Measurements from ENCODE around the gene ABLIM3.
A peak's percentile ranks its signal among the peaks of the same experiment; 100 is the strongest.
"Not testable (repeated sequence)": the region's sequence is repeated elsewhere in the genome, so short reads cannot be mapped to it uniquely, and the experiment has no call there.

The ABLIM3 gene

GRCh38 chr5:149262315-149262714 is 121.0 kb downstream of the ABLIM3 start:
- no peak for DNase-seq

DNA sequence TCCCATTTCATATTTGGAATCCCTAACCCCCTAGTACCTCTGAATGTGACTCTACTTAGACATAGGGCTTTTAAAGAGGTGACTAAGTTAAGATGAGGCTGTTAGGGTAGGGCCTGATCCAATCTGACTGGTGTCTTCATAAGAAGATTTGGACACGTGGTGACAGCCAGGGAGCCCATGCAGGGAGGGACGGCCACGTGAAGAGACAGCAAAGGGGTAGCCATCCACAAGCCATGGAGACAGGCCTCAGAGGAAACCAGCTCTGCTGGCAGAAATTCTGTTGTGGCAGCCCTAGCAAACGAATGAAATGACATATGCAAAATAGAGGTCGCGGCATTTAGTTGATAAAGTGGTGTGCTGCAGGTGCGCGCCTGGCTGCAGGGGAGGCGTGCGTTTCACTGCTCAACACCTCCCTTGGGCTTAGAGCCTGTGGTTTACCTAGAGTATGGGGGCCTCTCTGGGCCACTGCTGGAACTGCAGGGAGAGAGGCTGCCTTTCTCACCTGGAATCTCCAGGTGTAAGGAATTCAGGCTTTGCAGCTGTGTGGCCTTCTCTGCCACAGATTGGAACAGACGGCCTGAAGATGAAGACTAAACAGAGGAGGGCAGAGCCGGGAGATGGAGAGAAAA is 123.3 kb downstream of the ABLIM3 start:
- DNase-seq: no peak

- DNase-seq: no peak
These were observed 123.8 kb downstream of the ABLIM3 start for GRCh38 chr5:149265068-149265465.

- DNase-seq: peak; percentile 51
These were observed 124.3 kb downstream of the ABLIM3 start for GRCh38 chr5:149265597-149265996.

GRCh38 chr5:149267241-149267973 is 126.1 kb downstream of the ABLIM3 start:
- no peak for DNase-seq

- peak; percentile 83 for DNase-seq
These were observed 127.8 kb downstream of the ABLIM3 start for GRCh38 chr5:149268928-149269557.

GRCh38 chr5:149271195-149271715 is 130.0 kb downstream of the ABLIM3 start:
- DNase-seq: peak; percentile 36

- DNase-seq: peak; percentile 60
These were observed 130.6 kb downstream of the ABLIM3 start, which contains the start of gene AFAP1L1 for GRCh38 chr5:149271716-149272563. Gene AFAP1L1 (plus strand): TSS chr5:149271859. CDS start chr5:149271969, 110 bp downstream.

- not testable (repeated sequence) for DNase-seq
These were observed 131.5 kb downstream of the ABLIM3 start for GRCh38 chr5:149272781-149273180.

GRCh38 chr5:149273237-149273636 is 131.9 kb downstream of the ABLIM3 start:
- no peak for DNase-seq

DNA sequence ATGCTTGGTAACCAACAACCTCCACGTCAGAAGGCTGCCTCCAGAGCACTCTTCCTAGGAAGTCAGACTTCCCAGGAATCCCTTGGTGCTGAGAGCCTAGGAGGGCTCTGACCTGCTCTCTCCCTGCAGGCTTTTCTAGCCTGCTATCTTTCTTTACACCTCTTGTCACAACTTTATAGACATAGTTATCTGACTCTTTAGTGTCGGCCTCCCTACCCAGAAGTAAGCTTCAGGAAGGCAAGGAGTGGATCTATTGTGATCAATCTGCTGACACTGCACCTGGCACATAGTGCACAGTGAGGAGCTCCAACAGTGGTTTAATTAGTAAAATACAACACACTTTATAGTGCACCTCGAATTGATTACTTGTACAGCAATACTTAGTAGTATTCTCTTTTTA is 132.7 kb downstream of the ABLIM3 start:
- no peak for DNase-seq

DNA sequence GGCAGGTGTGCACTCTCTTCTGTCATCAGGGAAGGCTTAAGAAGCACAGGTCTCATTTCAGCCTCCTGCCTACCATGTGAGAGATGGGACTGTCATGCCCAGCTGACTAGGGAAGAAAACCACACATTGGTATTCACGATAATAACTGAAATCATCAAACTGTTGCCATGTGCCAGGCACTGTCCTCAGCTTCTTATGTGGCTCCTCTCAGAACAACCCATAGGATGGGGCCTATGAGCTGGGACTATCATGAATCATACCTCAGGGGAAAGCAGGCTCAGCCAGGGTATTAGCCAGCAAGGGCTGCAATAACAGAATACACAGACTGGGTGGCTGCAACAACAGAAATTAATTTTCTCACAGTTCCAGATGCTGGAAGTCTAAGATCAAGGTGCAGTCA is 133.6 kb downstream of the ABLIM3 start:
- no peak for DNase-seq

GRCh38 chr5:149277801-149278200 is 136.5 kb downstream of the ABLIM3 start:
- DNase-seq: no peak

GRCh38 chr5:149278451-149279210 is 137.3 kb downstream of the ABLIM3 start:
- DNase-seq: no peak

DNA sequence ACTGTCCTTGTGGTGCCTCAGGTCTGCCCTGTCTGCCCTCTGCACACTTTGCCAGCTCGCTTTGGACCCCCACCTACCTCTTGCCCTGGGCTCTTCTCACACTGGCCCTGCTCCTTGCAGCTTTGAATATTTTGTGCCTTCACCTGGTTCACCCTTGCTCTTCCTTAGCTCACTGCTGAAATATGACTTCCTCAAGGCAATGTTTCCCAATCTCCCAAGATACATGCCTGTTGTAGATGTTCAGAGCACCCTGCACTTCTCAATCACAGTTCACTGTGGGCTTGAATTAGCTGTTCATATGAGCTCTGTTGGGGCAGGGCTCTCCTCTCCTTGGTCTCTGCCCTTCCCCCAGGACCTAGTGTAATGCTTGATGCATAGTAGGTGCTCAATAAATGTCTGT is 138.4 kb downstream of the ABLIM3 start:
- DNase-seq: no peak

DNA sequence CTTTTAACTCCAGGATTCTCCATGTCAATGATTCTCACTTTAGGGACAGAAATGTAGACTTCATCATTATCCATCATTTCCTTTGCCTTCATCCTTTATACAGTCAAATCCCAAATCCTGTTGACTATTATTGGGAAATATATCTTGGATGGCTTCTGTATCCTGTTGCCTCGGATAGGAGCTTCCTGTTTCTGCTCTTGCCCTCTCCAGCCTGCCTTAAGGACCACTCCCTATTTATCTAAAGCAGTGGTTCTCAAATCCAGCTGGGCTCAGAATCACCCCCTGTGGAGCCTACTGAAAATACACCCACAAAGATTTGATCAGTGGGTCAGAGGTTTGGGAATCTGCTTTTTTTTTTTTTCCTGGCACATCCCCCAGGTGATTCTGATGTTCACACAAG is 138.8 kb downstream of the ABLIM3 start:
- DNase-seq: no peak

DNA sequence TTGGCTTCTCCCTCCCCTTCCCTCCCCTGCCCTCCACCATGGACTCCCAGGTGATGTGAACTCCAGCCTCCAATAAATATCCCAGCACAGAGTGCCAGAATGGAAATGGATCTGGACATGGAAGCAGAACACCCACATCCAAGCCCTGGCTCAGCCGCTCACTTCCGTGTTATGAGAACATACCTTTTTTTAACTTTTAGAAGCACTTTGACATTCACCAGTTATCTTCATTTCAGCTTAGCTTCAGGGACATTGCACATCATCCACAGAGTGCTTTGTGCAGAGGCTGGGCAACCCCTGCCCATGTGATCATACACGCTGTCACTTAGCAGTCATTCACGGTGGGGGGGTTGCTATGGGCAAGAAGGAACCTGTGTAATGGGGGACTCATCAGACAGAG is 139.5 kb downstream of the ABLIM3 start:
- DNase-seq: no peak

DNA sequence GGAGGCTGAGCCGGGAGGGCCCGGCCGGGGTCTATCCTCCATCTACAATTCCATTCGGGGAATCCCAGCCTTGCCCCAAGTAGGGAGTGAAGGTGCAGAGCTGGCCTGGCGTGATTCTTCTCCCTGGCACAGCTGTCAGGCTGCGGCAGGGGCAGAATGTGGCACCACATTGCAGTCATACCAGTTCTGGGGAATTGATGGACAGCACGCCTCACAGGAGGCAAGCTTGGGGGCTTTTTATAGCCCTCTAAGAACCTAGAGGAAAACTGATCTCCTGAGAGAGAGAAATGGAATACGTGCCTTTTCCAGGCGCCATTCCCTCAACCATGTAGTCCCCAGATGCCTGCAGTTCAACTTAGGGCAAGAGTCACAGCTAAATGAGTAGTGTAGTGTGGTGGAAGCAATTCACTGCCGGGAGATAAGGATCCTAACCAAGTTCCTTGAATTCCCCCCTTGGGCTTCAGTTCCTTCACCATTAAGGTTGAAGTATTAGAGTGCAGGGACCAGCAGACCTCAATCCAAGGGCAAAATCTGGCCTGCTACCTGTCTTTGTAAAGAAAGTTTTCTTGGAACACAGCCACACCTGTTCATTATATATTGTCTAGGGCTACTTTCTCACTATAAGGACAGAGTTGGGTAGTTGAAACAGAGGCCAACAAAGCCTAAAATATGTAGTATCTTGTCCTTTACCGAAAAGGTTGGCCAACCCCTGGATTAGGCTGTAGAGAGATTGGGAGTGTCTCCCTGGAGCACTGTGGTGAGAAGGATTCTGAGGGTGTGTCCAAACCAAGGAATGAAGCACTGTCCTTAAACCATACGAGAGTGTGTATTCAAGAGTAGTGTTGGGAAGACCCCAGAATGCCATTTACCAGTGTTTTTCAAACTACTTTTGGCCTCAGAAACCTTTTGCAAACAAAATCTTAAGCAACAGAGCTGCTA is 141.0 kb downstream of the ABLIM3 start:
- DNase-seq: no peak

DNA sequence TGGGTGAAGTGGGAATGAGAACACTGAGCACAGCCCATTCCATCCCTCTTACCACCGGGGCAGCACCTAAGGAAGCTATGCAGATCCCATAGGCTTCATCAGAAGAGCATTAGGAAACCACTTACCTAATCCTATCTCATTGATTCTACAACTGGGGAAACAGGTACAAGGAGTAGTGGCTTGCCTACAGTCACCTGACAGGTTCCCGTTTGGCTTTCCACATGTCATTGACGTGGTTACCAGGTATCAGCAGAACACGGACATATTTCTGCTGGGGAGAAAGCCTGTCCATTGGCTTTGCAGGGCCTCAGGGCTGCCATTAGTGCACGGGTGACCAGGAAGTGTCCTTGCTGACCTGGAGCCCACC is 141.7 kb downstream of the ABLIM3 start:
- no peak for DNase-seq

DNA sequence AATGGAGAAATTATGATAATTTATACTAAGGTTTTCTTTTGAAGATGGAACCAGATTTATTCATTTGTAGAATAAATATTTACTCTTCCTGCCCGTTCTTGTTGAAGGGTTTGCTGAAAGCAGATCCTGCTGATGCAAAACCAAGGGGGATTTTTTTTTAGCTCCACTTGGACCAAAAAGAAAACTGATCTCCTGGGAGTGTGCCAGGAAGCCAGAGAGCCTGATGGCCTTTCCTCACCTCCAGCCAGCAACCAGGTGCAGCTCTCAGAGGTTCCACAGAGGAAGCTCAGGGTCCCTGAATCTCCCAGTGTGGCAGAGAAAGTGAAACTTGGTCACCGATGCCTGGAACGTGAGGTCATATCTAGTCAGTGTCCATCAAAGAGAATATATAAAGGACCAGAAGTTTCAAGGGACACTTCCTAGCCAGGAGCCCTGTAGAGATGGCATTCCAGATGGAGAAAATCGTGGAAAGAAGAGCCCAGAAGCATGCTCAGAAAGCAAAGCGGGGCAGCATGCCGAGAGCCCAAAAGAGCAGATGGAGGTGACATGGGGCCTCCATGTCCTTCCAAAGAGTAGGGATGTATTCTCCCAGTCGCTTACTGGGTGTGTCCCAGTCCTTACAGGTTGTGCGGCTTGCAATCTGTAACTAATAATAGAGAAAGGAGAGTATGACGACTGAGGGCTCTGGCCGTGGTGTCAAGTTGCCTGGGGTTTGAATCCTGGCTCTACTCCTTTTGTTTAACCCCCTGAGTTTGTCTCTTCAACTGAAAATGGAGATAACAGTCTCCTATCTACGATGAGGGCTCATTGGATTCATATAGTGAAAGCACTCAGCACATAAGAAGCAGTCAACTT is 142.6 kb downstream of the ABLIM3 start:
- DNase-seq: no peak

Data from hematopoietic multipotent progenitor cell treated with erythropoietin and hydrocortisone succinate and interleukin-3 and kit ligand, for 4 days (in vitro differentiated cells).